Chondrocyte (in vitro differentiated cells): ENCODE results near the gene RGS3. TPM values are rescaled to one million over a fixed set of nuclear protein-coding genes. Genes with fewer than 3 reads are reported as not detected.

Experiments used
- DNase-seq: peaks from one replicate; pipeline ENCODE4 v3.0.0; 2021; ENCODE audit warnings: mixed read lengths, low spot score
- H3K27ac Mint-ChIP-seq: one replicate; pipeline ENCODE4 v1.8.0; 2021; ENCODE audit warnings: mild to moderate bottlenecking, moderate library complexity, mixed read lengths; ENCODE audit not compliant: unreplicated experiment
- H3K27me3 Mint-ChIP-seq: 2 replicates; pipeline ENCODE4 v1.8.0; 2021; ENCODE audit warnings: low read depth, mixed read lengths
- H3K36me3 Mint-ChIP-seq: 2 replicates; pipeline ENCODE4 v1.8.0; 2021; ENCODE audit warnings: low read depth, mixed read lengths
- H3K4me1 Mint-ChIP-seq: 2 replicates; pipeline ENCODE4 v1.8.0; 2021; ENCODE audit warnings: low read depth, mild to moderate bottlenecking, mixed read lengths
- H3K4me3 Mint-ChIP-seq: one replicate; pipeline ENCODE4 v1.8.0; 2021; ENCODE audit warnings: mild to moderate bottlenecking, moderate library complexity, mixed read lengths; ENCODE audit not compliant: unreplicated experiment
- H3K9me3 Mint-ChIP-seq: 2 replicates; pipeline ENCODE4 v1.8.0; 2021; ENCODE audit warnings: low read depth, mixed read lengths
- total RNA-seq: library from RNA; stranded (reverse); gene quantifications from 3 replicates; pipeline ENCODE4 v1.2.1, GENCODE V29; 2021
- TF ChIP-seq, protein P1 (sequence below): fragments of 200-600 bp; sonication (generic); IDR thresholded peaks from 2 replicates; pipeline ENCODE4 v1.5.0; 2021; ENCODE audit warnings: antibody characterized with exemption, mild to moderate bottlenecking, moderate library complexity

RGS3 gene
- total RNA-seq, 1 donor from 2014 or later: 55.2 TPM

- Mint-ChIP-seq H3K27me3 (peaks cover 2% of the 10 kb centered on the region), H3K27ac (peak overlapping the region; percentile 69), H3K36me3 (no peaks in the 10 kb centered on the region), H3K4me1 (peaks cover 32% of the 10 kb centered on the region), H3K9me3 (no peaks in the 10 kb centered on the region), H3K4me3 (no peak overlapping the region)
- TF ChIP-seq, protein P1, sequence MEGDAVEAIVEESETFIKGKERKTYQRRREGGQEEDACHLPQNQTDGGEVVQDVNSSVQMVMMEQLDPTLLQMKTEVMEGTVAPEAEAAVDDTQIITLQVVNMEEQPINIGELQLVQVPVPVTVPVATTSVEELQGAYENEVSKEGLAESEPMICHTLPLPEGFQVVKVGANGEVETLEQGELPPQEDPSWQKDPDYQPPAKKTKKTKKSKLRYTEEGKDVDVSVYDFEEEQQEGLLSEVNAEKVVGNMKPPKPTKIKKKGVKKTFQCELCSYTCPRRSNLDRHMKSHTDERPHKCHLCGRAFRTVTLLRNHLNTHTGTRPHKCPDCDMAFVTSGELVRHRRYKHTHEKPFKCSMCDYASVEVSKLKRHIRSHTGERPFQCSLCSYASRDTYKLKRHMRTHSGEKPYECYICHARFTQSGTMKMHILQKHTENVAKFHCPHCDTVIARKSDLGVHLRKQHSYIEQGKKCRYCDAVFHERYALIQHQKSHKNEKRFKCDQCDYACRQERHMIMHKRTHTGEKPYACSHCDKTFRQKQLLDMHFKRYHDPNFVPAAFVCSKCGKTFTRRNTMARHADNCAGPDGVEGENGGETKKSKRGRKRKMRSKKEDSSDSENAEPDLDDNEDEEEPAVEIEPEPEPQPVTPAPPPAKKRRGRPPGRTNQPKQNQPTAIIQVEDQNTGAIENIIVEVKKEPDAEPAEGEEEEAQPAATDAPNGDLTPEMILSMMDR: no peak
- DNase-seq: no peak
Observed at GRCh38 chr9:113456235-113456634, 7.3 kb upstream of the RGS3 start.

GRCh38 chr9:113461285-113461684, 2.2 kb upstream of the RGS3 start:
- Mint-ChIP-seq H3K9me3 (no peaks in the 10 kb centered on the region), H3K4me1 (peaks cover 13% of the 10 kb centered on the region), H3K27me3 (peaks cover 11% of the 10 kb centered on the region), H3K27ac (no peak overlapping the region), H3K4me3 (no peak overlapping the region), H3K36me3 (no peaks in the 10 kb centered on the region)
- DNase-seq: no peak
- TF ChIP-seq, protein P1: no peak

- H3K4me1 Mint-ChIP-seq: peaks cover 9% of the 10 kb centered on the region
- H3K36me3 Mint-ChIP-seq: no peaks in the 10 kb centered on the region
- H3K27ac Mint-ChIP-seq: no peak overlapping the region
- no peak for DNase-seq
- peaks cover 11% of the 10 kb centered on the region for H3K27me3 Mint-ChIP-seq
- TF ChIP-seq, protein P1: no peak
- no peak overlapping the region for H3K4me3 Mint-ChIP-seq
- no peaks in the 10 kb centered on the region for H3K9me3 Mint-ChIP-seq
Observed at GRCh38 chr9:113461943-113462342, 1.6 kb upstream of the RGS3 start.

DNA sequence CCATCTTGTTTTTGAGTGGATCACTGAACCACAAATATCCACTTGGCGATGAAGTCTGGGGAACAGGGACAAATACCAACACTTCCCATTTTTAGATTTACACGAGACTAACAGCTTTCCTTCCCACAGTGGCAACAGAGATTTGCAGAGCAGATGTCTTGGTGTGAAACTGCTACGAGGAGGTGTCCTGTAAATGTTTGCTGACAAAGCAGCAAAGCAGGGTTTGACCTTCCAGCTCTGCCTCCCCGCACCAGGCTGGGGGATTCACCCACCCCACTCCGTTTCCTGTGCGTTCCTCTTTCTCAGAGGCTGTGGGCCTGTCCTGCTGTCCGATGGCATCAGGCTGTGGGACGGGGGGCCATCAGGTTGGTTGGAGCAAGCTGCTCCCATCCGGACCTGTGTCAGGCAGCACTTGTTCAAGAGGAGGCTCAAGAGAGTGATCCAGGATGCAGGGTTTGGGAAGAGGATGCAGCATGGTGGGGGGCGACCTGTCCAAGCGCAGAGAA, 693 bp upstream of the RGS3 start:
- H3K27ac Mint-ChIP-seq: no peak overlapping the region
- no peak for DNase-seq
- H3K4me1 Mint-ChIP-seq: peaks cover 5% of the 10 kb centered on the region
- TF ChIP-seq, protein P1: no peak
- H3K27me3 Mint-ChIP-seq: peaks cover 11% of the 10 kb centered on the region
- H3K9me3 Mint-ChIP-seq: no peaks in the 10 kb centered on the region
- H3K36me3 Mint-ChIP-seq: no peaks in the 10 kb centered on the region
- H3K4me3 Mint-ChIP-seq: no peak overlapping the region

- H3K4me1 Mint-ChIP-seq: peaks cover 5% of the 10 kb centered on the region
- H3K27me3 Mint-ChIP-seq: peaks cover 11% of the 10 kb centered on the region
- no peaks in the 10 kb centered on the region for H3K36me3 Mint-ChIP-seq
- H3K27ac Mint-ChIP-seq: no peak overlapping the region
- peak overlapping the region; percentile 35 for H3K4me3 Mint-ChIP-seq
- DNase-seq: no peak
- H3K9me3 Mint-ChIP-seq: no peaks in the 10 kb centered on the region
- TF ChIP-seq, protein P1: no peak
Observed at GRCh38 chr9:113464286-113464660, 746 bp downstream of the RGS3 start.
